ENCODE results near the gene FBN2. TPM values are rescaled to one million over a fixed set of nuclear protein-coding genes. Genes with fewer than 3 reads are reported as not detected.

The FBN2 gene
- total RNA-seq, 1 donor from 2014 or later, result 14.0 TPM

GRCh38 chr5:128241051-128241695, 296.9 kb downstream of the FBN2 start:
- no peak for DNase-seq

DNA sequence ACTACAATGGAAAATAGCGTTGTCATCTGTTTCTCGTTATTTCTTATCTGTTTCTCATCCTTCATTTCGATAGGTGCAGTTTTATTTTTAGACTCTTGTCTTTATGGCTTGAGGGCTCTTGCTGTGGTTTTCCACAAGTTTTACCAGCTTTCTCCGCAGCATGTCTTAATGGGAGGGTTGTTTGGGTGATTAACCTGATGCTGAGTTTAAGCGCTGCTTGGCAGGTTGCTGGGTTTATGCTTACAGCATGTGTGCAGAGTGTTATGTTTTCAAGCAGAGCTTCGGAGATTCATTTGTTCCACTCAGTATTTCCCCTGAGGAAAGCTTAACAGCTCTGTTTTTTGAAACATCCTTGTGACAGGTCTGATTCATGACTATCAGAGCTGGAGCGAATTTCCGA, 300.5 kb downstream of the FBN2 start:
- DNase-seq, result no peak

GRCh38 chr5:128237000-128237399, 301.0 kb downstream of the FBN2 start:
- DNase-seq, result no peak

GRCh38 chr5:128236334-128236733, 301.7 kb downstream of the FBN2 start:
- DNase-seq, result no peak

GRCh38 chr5:128234928-128235641, 303.0 kb downstream of the FBN2 start:
- no peak for DNase-seq

- no peak for DNase-seq
Observed at GRCh38 chr5:128228521-128228920, 309.5 kb downstream of the FBN2 start.

- DNase-seq, result no peak
Observed at GRCh38 chr5:128228008-128228407, 310.0 kb downstream of the FBN2 start.

DNA sequence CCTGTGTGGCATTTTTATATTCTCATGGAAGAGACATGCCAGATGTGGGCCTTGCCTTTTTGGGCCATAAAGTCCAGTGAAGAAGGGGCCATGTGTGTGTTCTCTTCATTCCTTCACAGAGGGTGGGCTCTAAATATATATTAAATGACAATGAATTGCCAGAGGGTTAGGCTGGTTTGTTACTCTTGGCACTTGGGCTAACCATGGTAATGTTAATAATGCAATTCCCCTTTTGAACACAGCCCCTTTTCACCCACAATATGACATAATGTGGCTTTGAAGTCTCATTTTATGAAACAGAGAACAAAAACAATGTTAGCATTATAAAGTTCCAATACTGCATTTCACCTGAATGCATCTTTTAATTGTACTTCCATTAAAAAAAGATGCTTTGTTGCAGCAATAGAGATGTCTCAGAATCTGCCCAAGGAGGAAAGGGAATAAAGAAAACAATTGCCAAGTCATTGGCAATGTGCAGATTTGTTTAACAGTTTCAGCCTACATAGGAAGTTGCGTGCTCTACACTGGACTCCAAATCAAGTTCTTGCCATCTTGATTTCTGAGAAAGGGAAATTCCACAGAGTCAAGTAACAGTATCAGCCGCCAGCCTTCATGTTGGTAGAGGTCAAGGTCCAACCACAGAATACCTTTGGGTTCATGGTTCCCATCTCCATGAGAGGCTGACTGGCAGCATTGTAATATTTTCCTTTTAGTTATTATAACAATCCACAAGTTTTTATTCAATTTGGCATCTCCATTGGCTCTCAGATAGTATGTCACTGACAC, 312.6 kb downstream of the FBN2 start:
- DNase-seq, result no peak

DNA sequence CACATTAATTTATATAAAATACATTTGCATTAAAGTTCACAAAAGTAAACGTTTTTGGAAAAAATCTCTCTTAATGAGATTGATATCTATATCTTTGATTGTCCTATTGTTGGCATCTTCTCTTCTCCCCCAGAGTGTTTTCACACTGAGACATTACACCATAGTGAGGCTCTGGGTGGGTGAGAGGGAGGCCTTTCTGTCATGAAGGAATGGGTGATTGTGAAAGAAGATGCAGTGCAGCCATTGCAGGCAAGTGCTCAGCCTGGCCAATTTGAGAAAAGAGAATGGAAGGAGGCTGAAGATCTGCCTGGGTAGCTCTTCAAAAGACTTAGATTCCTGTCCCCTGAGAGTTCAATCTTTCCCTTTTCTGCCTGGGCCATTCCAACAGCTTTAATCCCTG, 313.7 kb downstream of the FBN2 start:
- no peak for DNase-seq

DNA sequence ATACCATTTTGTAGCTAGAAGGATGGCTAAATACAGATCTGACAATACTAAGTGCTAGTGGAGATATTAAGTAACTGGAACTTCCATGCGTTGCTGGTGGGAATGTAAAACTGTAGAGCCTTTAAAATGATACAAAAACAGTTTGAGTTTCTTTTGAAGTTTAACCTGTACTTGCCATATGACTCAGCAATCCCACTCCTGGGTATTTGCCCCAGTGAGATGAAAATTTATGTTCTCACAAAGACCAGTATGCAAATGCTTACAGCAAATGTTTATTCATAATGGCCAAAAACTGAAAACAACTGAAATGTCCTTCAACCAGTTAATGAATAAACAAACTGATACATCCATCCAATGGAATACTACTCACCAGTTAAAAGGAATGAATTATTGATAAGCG, 317.2 kb downstream of the FBN2 start:
- DNase-seq, result no peak

- DNase-seq, result no peak
Observed at GRCh38 chr5:128216860-128217531, 321.0 kb downstream of the FBN2 start.

DNA sequence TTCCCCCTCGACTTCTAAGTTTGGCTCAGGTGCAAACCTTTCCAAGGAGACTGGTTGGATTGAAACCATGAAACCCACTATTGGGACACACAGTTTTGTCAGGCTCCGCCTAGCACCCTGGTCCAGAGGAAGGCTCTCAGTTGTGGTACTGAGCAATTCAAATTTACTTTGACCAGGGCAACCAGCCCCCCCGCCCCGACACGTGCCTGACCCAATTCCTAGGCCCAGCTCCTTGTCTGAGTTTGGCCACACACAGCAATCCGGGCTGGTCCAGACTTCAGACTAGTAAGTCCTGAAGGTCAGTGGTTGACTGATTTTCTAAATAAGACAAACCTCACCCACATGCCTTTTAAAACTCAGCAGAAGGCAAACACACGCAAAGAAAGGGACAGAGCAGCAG, 321.8 kb downstream of the FBN2 start:
- DNase-seq, result no peak

DNA sequence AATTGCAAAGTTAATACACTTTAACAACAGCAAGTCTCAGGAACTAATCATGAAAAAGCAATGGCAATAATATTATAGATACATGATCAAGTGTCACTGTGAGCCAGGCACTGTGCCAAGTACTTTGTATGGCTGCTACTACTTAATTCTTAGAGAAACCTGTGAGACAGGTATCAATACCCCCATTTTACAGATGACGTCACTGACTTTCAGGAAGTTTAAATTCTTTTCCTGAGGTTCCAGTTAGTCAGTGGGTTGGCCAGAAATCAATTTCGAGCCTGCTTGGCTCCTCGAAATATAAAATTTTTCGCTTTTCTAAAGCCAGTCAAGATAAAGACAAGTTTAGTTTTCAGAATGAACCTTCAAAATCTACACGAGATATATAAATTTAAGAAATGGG, 324.2 kb downstream of the FBN2 start:
- DNase-seq, result no peak

GRCh38 chr5:128213340-128213739, 324.7 kb downstream of the FBN2 start:
- peak; percentile 83 for DNase-seq

DNA sequence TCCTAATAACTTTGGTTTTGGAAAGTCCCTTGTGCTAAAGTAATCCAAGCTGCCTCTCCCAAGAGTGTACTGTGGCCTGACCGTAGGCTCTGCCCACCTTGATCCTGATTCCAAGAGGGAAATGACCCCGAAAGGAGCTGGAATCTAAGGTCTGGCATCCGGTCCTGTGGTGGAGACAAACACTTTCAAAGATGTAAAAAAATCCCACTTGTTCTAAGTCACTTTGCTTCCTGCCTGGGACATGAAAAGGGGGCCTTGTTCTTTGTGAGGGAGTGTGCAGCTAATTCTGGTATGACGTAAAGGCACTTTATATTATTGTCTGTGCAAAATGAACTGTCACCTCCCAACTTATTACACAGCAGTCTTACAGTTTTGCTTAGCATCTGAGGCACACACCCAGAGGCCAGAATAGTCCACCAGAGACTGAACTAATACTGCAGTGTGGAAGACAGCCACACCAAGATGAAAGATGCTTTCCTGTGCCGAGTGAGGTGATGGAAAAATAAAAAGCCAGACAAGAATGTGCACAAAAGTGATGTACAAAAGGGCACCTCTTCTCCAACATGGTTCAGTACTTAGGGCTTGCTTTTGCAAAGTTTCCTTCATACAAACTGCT, 325.7 kb downstream of the FBN2 start:
- no peak for DNase-seq

DNA sequence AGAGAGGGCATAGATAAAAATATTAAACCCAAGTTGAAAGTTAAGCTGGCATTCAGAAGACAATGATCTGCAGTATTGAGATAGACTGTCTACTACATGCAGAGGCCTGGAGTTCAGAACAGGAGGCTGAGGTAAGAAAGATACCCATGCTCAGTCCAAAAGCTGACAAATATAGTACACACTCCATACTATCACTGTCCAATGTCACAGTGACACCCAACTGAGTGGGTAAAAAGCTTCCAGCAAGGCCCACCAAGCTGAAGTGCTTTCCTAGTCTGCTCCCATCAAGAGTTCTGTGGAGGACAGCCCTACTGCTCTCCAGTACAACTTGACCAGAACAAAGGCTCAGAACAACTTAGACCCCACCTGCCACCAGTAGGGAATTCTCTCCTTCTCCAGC, 329.6 kb downstream of the FBN2 start:
- no peak for DNase-seq

Measured in dermis blood vessel endothelial cell (primary cell).